ENCODE results near the gene STAT4. TPM values are rescaled to one million over a fixed set of nuclear protein-coding genes. Genes with fewer than 3 reads are reported as not detected.

The STAT4 gene
- polyA plus RNA-seq, 1 of the 3 experiments (the other 2 are of a cell fraction): 0.12 TPM

- WGBS (ENCODE audit: low lambda C conversion rate): 93% methylated on average over 5 of the region's 5 CpGs
- Histone ChIP-seq H3K9ac (no peak overlapping the region), H4K20me1 (ENCODE audit: insufficient read depth) (no peaks in the 10 kb centered on the region), H3K79me2 (ENCODE audit: insufficient read depth) (no peaks in the 10 kb centered on the region), H3K4me2 (no peak overlapping the region), H3F3A (replicated peaks; ENCODE audit: insufficient read depth) (no peaks in the 10 kb centered on the region), H3K4me1 (ENCODE audit: control insufficient read depth in 1 of 2, insufficient read depth in 2 of 2, low read depth in 1 of 2, low read length in 1 of 2) (no peaks in the 10 kb centered on the region), H3K36me3 (replicated peaks in 1 of 2; ENCODE audit: control insufficient read depth in 1 of 2, insufficient read depth in 2 of 2, low read length in 1 of 2) (no peaks in the 10 kb centered on the region), H3K27me3 (ENCODE audit: insufficient read depth) (no peaks in the 10 kb centered on the region), H2AFZ (ENCODE audit: low read depth) (no peak overlapping the region), H3K4me3 (ENCODE audit: low read depth in 2 of 2, low read length in 1 of 2) (no peak overlapping the region), H3K9me3 (no peaks in the 10 kb centered on the region), H3K27ac (ENCODE audit: low read depth in 2 of 2, low read length in 1 of 2) (no peak overlapping the region), H3K9me2 (no peaks in the 10 kb centered on the region)
- DNase-seq: no peak
- ChIA-PET CTCF (no interaction called here), POLR2A (no interaction called here)
- TF ChIP-seq IRF3 (IDR thresholded peaks at IDR 0.05; ENCODE audit: low read depth, low read length) (no peak), FOXM1 (IDR thresholded peaks at IDR 0.05; ENCODE audit: low read depth) (no peak), TAF1 (IDR thresholded peaks at IDR 0.05; ENCODE audit: borderline replicate concordance, low read depth, low read length) (no peak), POLR2AphosphoS5 (IDR thresholded peaks at IDR 0.05; ENCODE audit: low read depth, low read length) (no peak), GATA2 (CRISPR knock-in tag; IDR thresholded peaks at IDR 0.05) (no peak), USF2 (IDR thresholded peaks at IDR 0.05; ENCODE audit: borderline replicate concordance, low read depth, low read length) (no peak), EZH2phosphoT487 (IDR thresholded peaks at IDR 0.05; ENCODE audit: borderline replicate concordance, low read depth) (no peak), MXI1 (IDR thresholded peaks at IDR 0.05; ENCODE audit: low read depth, low read length) (no peak)
Observed at GRCh38 chr2:191100216-191100615, 50.6 kb downstream of the STAT4 start.

GRCh38 chr2:191087311-191087710 lies 63.5 kb downstream of the STAT4 start:
- Histone ChIP-seq H3K36me3 (replicated peaks in 1 of 2; ENCODE audit: control insufficient read depth in 1 of 2, insufficient read depth in 2 of 2, low read length in 1 of 2) (no peaks in the 10 kb centered on the region), H3K79me2 (ENCODE audit: insufficient read depth) (no peaks in the 10 kb centered on the region), H2AFZ (ENCODE audit: low read depth) (no peak overlapping the region), H3K27ac (ENCODE audit: low read depth in 2 of 2, low read length in 1 of 2) (no peak overlapping the region), H3K27me3 (ENCODE audit: insufficient read depth) (no peaks in the 10 kb centered on the region), H3K9ac (no peak overlapping the region), H3K9me2 (no peaks in the 10 kb centered on the region), H3F3A (replicated peaks; ENCODE audit: insufficient read depth) (no peaks in the 10 kb centered on the region), H3K4me1 (ENCODE audit: control insufficient read depth in 1 of 2, insufficient read depth in 2 of 2, low read depth in 1 of 2, low read length in 1 of 2) (no peaks in the 10 kb centered on the region), H3K4me2 (no peak overlapping the region), H4K20me1 (ENCODE audit: insufficient read depth) (no peaks in the 10 kb centered on the region), H3K9me3 (no peaks in the 10 kb centered on the region), H3K4me3 (ENCODE audit: low read depth in 2 of 2, low read length in 1 of 2) (no peak overlapping the region)
- ChIA-PET CTCF (interaction anchor here (0.7 to 1.0 kb wide), 2 partner anchors 35 to 113 kb away, joined by 3 read pairs; no protein-coding TSS in a partner anchor), POLR2A (no interaction called here)
- DNase-seq: no peak
- TF ChIP-seq EP300 (IDR thresholded peaks at IDR 0.05; ENCODE audit: borderline replicate concordance in 1 of 2, low read depth in 1 of 2, low read length in 1 of 2) (no peak), REST (IDR thresholded peaks at IDR 0.05; ENCODE audit: low read depth, low read length) (no peak), TCF12 (IDR thresholded peaks at IDR 0.05) (no peak), TAF1 (IDR thresholded peaks at IDR 0.05; ENCODE audit: borderline replicate concordance, low read depth, low read length) (no peak), FOXM1 (IDR thresholded peaks at IDR 0.05; ENCODE audit: low read depth) (no peak), IRF3 (IDR thresholded peaks at IDR 0.05; ENCODE audit: low read depth, low read length) (no peak), MXI1 (IDR thresholded peaks at IDR 0.05; ENCODE audit: low read depth, low read length) (no peak), NRF1 (IDR thresholded peaks at IDR 0.05; ENCODE audit: low read depth, low read length) (no peak), RAD21 (IDR thresholded peaks at IDR 0.05; ENCODE audit: low read length) (no peak), POLR2AphosphoS5 (IDR thresholded peaks at IDR 0.05; ENCODE audit: low read depth, low read length) (no peak), EZH2phosphoT487 (IDR thresholded peaks at IDR 0.05; ENCODE audit: borderline replicate concordance, low read depth) (no peak), GATA2 (CRISPR knock-in tag; IDR thresholded peaks at IDR 0.05) (no peak), GABPA (IDR thresholded peaks at IDR 0.05; ENCODE audit: low read depth) (no peak), MEF2A (IDR thresholded peaks at IDR 0.05; ENCODE audit: borderline replicate concordance, low read depth) (no peak)
- WGBS (ENCODE audit: low lambda C conversion rate): 76% methylated on average over 2 of the region's 2 CpGs
